ENCODE data around the gene MCAM. TPM values are rescaled to one million over a fixed set of nuclear protein-coding genes. Genes with fewer than 3 reads are reported as not detected.

Gene MCAM, protein sequence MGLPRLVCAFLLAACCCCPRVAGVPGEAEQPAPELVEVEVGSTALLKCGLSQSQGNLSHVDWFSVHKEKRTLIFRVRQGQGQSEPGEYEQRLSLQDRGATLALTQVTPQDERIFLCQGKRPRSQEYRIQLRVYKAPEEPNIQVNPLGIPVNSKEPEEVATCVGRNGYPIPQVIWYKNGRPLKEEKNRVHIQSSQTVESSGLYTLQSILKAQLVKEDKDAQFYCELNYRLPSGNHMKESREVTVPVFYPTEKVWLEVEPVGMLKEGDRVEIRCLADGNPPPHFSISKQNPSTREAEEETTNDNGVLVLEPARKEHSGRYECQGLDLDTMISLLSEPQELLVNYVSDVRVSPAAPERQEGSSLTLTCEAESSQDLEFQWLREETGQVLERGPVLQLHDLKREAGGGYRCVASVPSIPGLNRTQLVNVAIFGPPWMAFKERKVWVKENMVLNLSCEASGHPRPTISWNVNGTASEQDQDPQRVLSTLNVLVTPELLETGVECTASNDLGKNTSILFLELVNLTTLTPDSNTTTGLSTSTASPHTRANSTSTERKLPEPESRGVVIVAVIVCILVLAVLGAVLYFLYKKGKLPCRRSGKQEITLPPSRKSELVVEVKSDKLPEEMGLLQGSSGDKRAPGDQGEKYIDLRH
- total RNA-seq (2014; rRNA removed; shearing (Covaris generic)), result 365 and 377 TPM in 2 replicates
- polyA plus RNA-seq (2015; cell fraction: cytosol; rRNA removed), result 325 and 586 TPM in 2 replicates
- polyA plus RNA-seq (2015; cell fraction: nucleus; rRNA removed), result 644 and 847 TPM in 2 replicates

GRCh38 chr11:119316729-119317591 is at the start of gene MCAM:
Gene MCAM (minus strand): TSS chr11:119317130. CDS start chr11:119317101, 29 bp downstream.
- peak; percentile 24 for DNase-seq (ENCODE audit: low read depth)

DNA sequence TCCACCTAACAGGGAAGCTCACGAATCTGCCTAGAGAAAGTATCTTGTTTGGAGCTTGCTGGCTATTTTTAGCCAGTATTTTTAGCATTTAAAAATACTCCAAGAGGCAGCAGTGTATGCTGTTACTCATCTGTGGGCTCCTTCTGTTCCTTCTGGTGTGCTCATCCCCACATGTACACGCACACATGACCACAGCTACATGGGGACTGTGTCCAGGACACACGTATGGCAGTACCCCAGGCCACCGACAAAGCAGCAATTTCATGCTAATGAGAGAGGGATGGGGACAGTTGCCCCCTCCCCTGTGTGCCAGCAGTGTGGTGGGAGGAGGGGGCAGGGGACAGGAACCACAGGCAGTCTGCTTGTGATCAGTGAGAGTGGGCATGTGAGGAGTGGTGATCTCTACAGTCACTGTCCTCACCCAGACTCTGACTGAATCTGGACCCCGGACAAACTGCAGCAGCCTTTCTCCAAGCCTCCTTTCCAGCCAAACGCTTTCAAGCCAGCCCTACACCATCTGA is 48.2 kb upstream of the MCAM start:
- no peak for DNase-seq (ENCODE audit: low read depth)

- DNase-seq (ENCODE audit: low read depth), result no peak
Measured at GRCh38 chr11:119363851-119364590, 47.1 kb upstream of the MCAM start.

GRCh38 chr11:119363081-119363850 is 46.3 kb upstream of the MCAM start:
- no peak for DNase-seq (ENCODE audit: low read depth)

GRCh38 chr11:119362741-119363080 is 45.8 kb upstream of the MCAM start:
- DNase-seq (ENCODE audit: low read depth), result no peak

DNA sequence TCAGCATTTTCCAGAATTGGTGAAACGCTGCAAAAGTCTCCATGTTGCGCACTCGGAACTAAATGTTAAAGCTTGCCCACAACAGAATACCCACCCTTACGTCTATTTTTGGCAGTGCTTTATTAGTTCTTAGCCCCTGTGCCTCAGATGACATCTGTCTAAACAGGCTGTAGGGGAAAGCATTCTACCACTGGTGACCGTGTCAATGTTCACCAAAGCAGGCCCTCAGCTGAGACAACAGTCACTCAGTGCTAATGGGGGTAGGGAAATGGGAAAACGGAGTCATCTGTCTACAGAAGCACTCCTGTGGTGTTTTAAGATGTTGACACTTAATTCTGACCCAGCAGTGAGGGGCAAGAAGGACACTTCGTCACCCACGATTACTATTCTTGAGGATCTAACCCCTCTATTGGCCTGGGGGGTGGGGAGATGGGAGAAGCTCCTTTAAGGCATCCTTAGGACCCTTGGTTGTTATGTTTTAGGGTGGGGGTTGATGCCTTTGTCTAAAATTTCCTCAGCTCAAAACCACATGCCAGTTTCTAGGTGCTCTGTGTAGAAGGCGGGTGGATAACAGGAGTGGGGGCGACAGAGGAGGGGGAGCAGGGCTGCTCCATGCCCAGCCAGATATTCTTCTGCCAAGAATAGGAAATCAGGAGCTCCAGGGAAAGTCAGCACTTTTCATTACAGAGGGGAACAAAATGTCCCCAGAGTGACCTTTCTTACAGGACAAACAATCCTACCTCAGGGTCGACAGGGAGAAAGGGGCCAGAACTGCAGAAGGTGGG is 45.2 kb upstream of the MCAM start:
- DNase-seq (ENCODE audit: low read depth), result no peak

DNA sequence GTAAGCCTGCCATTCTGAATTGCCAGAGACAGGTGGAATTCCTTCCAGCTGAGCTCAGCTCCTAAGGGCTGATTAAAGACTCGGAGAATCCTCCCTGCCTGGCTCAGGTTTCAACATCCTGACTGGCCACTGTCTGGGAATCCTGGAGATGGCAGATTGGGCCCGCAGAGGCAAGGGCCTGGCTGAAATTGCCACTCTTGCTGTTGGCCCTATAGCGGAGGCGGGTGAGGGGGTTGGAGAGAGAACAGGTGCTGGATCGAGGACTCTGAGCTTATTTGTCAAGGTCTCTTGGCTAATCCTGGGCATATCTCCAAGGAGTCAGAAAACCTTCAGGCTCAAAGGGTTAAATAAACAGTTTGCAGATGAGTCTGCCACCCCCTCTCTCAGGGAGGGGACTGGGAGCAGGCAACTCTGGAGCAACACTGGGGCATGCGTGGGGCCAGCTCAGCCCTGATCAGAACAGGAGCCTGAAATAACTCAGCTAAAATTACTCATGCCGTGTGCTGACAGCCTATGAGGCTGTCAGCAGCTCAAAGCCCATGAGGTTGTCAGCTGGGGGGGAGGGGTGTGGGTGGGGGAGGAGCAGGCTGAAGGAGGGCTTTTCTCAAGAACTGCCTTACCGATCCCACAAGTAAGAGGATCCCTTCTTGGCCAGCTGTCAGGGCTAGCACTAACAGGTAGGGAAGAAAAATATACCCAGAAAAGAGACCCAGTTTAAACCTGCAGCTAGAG is 44.3 kb upstream of the MCAM start:
- DNase-seq (ENCODE audit: low read depth), result peak; percentile 88

DNA sequence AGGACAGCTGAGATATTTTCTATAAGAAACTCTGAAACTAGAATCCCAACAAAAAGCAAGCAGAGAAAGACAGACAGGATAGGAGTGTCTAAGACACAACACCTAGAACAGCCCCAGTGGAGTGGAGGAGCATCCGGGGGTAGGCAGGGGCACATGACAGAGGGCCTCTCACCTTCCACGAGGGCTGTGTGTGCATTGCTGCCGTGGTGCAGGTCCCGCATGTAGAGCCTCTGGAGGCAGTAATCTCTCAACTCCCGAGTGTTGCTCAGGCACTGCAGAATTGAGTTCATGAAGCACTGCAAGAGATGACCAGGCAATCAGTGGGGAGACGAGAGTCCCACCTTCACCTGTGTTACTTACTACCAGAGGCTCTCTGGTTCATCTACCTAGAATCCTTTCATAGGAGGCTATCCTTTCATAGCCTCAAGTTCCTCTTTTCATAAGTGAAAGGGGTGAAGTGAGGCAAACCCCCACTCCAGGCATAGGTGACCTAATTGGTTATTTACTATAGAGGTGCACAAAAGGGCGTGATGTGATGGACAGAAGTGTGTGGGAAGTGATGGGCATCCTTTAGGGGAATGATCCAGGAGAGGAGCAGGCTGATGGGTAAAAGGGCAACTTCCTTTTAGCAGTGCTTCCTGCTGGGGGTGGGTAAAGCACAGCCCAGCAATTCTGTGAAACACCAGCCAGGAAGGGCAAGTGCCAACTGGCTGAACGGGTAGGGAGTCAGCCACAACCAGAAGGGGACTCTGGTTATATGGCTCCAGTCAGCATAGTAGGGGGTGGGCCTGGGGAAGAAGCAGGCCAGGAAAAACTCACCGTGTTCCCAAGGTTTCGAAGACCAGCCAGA is 42.7 kb upstream of the MCAM start:
- DNase-seq (ENCODE audit: low read depth), result no peak

- DNase-seq (ENCODE audit: low read depth), result no peak
Measured at GRCh38 chr11:119357074-119357473, 40.1 kb upstream of the MCAM start.

- DNase-seq (ENCODE audit: low read depth), result no peak
Measured at GRCh38 chr11:119356349-119357031, 39.6 kb upstream of the MCAM start.

DNA sequence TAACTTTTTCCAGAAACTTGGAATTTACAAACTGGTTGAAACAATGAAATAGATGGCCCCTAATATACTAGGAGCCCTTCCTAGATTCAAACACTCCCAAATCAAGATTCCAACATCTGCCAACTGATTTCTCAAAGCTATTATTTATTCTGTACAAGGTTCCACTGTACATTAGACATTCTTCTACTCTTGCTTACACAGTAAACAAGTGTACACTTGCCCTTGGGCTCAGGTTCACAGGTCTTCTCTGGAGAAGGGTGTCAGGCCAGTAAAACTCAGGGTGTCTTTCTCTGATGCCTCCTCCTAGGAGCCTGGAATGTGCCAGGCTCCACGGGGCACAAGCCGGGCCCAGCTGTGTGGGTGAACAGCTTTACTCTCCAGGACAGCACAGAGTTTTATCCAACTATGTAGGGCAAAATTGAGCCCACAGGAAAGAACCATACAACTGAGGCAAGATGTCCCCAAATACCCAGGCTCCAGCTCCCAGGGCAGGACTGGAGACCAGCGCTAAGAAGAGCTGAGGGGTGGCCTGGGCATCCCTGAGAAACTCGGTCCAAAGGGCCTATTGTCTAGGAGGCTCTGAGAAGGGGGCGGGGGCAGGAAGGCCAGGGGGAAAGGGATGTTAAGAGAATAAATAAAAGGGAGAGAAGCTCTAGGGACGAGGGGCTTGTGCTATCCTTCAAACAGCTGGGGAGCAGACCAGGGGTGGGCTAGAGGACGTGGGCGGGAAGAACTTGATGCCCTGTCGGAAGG is 38.3 kb upstream of the MCAM start:
- no peak for DNase-seq (ENCODE audit: low read depth)

GRCh38 chr11:119352857-119353260 is 35.9 kb upstream of the MCAM start:
- peak; percentile 39 for DNase-seq (ENCODE audit: low read depth)

DNA sequence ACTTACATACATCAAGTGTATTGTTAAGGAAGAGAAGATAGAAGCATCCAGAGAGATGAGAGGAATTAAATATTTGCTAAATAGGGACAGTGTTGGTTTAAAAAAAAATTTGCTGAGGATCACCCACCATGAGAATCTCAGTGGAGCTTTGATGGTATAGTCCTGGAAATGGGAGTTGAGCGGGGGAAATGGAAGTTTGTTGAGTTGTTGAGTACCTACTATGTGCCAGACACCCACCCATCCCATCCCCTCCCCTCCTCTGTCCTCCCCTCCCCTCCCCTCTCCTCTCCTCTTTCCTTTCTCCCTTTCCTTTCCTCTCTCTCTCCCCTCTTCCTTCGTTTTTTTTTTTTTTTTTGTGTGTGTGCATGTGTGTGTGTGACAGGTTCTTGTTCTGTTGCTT is 34.3 kb upstream of the MCAM start:
- no peak for DNase-seq (ENCODE audit: low read depth)

- no peak for DNase-seq (ENCODE audit: low read depth)
Measured at GRCh38 chr11:119350302-119350701, 33.4 kb upstream of the MCAM start.

GRCh38 chr11:119347940-119348605 is 31.1 kb upstream of the MCAM start:
- DNase-seq (ENCODE audit: low read depth), result no peak

DNA sequence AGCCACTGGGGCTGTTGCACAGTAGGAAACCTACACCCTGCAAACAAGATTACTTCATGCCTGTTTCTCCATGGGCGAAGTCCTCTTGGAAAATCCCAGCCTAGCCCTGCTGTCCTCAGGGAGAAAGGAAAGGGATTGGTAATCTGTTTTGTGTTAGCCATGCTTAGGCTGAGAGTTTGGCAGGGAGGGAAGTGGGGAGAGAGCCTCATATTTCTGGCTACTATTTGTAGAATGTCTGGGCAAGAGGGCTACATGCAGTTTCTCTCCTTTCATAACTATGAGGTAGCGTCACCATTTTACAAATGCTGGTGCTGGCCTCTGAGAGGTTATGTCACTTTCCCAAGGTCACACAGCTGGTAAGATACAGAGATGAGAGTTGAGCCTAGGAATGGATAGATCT is 30.3 kb upstream of the MCAM start:
- DNase-seq (ENCODE audit: low read depth), result no peak

Measured in HT1080 (cell line).